Gastroesophageal sphincter (tissue), 4 donors: ENCODE results near the gene CNKSR1. TPM values are rescaled to one million over a fixed set of nuclear protein-coding genes. Genes with fewer than 3 reads are reported as not detected.

Experiments used
- ATAC-seq: fragments of 150-250 bp; one replicate; pipeline ENCODE4 v1.9.1; 2016; ENCODE audit warnings: mild to moderate bottlenecking, moderate library complexity
- H3K27ac ChIP-seq, 4 donors: fragments of 200-600 bp; sonication (generic) in 3 of 4; 1 replicate in 3 of 4; 2 replicates in 1 of 4; pipeline ENCODE4 v1.5.1; 2016 to 2019
- H3K27me3 ChIP-seq: fragments of 200-600 bp; sonication (generic); one replicate; pipeline ENCODE4 v1.5.1; 2019
- H3K36me3 ChIP-seq, 2 donors: fragments of 200-600 bp; sonication (generic); one replicate each; pipeline ENCODE4 v1.5.1; 2019; ENCODE audit warnings: control low read depth in 1 of 2
- H3K4me1 ChIP-seq, 3 donors: fragments of 200-600 bp; sonication (generic); 1 replicate in 2 of 3; 2 replicates in 1 of 3; pipeline ENCODE4 v1.5.1; 2016 to 2019; ENCODE audit warnings: control low read depth in 2 of 3
- H3K4me3 ChIP-seq, 2 donors: fragments of 200-600 bp; sonication (generic); one replicate each; pipeline ENCODE4 v1.5.1; 2019; ENCODE audit warnings: mild to moderate bottlenecking in 1 of 2, moderate library complexity in 1 of 2
- H3K9me3 ChIP-seq, 3 donors: fragments of 200-600 bp; sonication (generic); one replicate each; pipeline ENCODE4 v1.5.1; 2017 to 2019; ENCODE audit warnings: control low read depth in 2 of 3
- EP300 ChIP-seq: sonication (generic); formaldehyde crosslinking; IDR thresholded peaks from one replicate; pipeline ENCODE4 v1.6.1; 2017; ENCODE audit warnings: antibody characterized with exemption, mild to moderate bottlenecking
- POLR2A ChIP-seq, 2 donors: fragments of 450-650 bp; IDR thresholded peaks; one replicate each; pipeline ENCODE4 v1.6.1; 2017; ENCODE audit warnings: antibody characterized with exemption in 2 of 2, mild to moderate bottlenecking in 2 of 2, moderate library complexity in 1 of 2
- POLR2AphosphoS5 ChIP-seq: sonication (generic); formaldehyde crosslinking; IDR thresholded peaks from one replicate; pipeline ENCODE4 v1.6.1; 2017; ENCODE audit warnings: antibody characterized with exemption
- WGBS, 2 donors: methylation state at CpG; one replicate each; pipeline ENCODE4 v1.1.5; 2018; ENCODE audit warnings: low coverage in 1 of 2; 5-methylcytosine and 5-hydroxymethylcytosine counted together
- total RNA-seq, 4 donors: library from RNA; depleted of rRNA; stranded (reverse); fragments of >200 nt; gene quantifications; one replicate each; pipeline ENCODE4 v1.1.0, GENCODE V29; 2016
- TF ChIP-seq, protein P1 (sequence below), 4 experiments: fragments of 200-600 bp in 2 of 4; fragments of 450-650 bp in 2 of 4; sonication (generic) in 1 of 4; IDR thresholded peaks; one replicate each; pipeline ENCODE4 v1.5.1; 2017 to 2019; ENCODE audit warnings: antibody characterized with exemption in 4 of 4, mild to moderate bottlenecking in 2 of 4, moderate library complexity in 2 of 4

The CNKSR1 gene
- total RNA-seq, 4 donors from 2014 or later: 0.81 to 1.7 (median 1.1) TPM; not detected in 1

DNA sequence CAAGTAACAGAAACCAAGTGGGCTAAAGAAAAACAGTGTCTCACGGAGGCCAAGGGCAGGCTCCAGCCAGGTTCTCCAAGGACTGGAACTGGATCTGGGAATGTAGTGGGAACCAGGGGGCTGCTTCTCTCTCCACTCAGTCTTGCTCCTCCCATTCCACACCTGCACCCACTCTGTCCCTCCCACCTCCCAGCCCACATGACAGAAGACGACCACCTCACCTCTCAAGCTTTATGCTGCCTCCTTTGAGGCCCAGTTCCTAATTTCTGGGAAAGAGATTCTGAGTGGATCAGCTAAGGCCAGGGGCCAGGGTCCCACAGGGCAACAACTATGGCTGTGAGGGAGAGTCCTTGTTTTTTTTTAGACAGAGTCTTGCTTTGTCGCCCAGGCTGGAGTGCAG lies 38.0 kb downstream of the CNKSR1 start:
- Histone ChIP-seq H3K4me1 (no peaks in the 10 kb centered on the region), H3K36me3 (no peaks in the 10 kb centered on the region), H3K27ac (no peak overlapping the region), H3K27me3 (peaks cover 17% of the 10 kb centered on the region), H3K4me3 (no peak overlapping the region), H3K9me3 (no peaks in the 10 kb centered on the region)
- no peak for ATAC-seq
- TF ChIP-seq EP300 (no peak), POLR2A (IDR thresholded peaks at IDR 0.05) (no peak), POLR2AphosphoS5 (no peak)
- TF ChIP-seq, protein P1, sequence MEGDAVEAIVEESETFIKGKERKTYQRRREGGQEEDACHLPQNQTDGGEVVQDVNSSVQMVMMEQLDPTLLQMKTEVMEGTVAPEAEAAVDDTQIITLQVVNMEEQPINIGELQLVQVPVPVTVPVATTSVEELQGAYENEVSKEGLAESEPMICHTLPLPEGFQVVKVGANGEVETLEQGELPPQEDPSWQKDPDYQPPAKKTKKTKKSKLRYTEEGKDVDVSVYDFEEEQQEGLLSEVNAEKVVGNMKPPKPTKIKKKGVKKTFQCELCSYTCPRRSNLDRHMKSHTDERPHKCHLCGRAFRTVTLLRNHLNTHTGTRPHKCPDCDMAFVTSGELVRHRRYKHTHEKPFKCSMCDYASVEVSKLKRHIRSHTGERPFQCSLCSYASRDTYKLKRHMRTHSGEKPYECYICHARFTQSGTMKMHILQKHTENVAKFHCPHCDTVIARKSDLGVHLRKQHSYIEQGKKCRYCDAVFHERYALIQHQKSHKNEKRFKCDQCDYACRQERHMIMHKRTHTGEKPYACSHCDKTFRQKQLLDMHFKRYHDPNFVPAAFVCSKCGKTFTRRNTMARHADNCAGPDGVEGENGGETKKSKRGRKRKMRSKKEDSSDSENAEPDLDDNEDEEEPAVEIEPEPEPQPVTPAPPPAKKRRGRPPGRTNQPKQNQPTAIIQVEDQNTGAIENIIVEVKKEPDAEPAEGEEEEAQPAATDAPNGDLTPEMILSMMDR (IDR thresholded peaks at IDR 0.05): no peak
- 0% methylated on average over 1 of the region's 3 CpGs; no CpG with 5 or more reads in 1 of the 2 donors for WGBS, 2 donors

DNA sequence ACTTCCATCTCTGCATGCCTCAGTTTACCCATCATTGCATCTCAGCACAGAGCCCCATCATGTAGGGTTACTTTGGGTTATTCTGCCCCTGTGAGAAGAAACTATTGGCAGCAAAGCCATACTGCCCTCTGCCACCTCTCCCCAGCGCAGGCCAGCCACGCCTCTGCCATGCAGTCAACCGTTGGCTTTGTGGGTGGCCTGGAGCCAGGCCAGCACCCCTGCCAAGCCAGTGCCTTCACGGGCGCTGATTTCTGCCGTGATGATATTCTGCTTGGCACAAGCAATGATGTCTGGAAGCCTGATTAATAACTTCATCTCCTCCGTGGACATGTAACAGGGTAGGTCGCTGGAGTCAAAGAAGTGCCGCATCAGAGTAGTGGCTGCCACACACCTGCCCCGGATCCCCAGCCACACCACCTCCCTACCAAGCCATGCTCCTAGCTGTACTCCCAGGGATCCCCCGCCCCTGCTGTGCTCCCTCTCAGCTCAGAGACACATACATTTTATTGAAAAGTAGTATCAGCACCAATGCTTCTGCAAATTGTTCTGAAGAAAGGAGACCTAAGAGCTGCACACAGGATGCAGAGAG lies 41.7 kb downstream of the CNKSR1 start:
- H3K27ac ChIP-seq: no peak overlapping the region
- no peaks in the 10 kb centered on the region for H3K9me3 ChIP-seq
- TF ChIP-seq POLR2A (IDR thresholded peaks at IDR 0.05) (no peak), POLR2AphosphoS5 (no peak), EP300 (no peak)
- TF ChIP-seq, protein P1 (IDR thresholded peaks at IDR 0.05): no peak
- H3K4me1 ChIP-seq: no peaks in the 10 kb centered on the region
- no peak overlapping the region for H3K4me3 ChIP-seq
- peaks cover 31% of the 10 kb centered on the region for H3K27me3 ChIP-seq
- H3K36me3 ChIP-seq: no peaks in the 10 kb centered on the region
- WGBS, 2 donors: 72% methylated on average over 2 of the region's 11 CpGs; no CpG with 5 or more reads in 1 of the 2 donors
- ATAC-seq: no peak

DNA sequence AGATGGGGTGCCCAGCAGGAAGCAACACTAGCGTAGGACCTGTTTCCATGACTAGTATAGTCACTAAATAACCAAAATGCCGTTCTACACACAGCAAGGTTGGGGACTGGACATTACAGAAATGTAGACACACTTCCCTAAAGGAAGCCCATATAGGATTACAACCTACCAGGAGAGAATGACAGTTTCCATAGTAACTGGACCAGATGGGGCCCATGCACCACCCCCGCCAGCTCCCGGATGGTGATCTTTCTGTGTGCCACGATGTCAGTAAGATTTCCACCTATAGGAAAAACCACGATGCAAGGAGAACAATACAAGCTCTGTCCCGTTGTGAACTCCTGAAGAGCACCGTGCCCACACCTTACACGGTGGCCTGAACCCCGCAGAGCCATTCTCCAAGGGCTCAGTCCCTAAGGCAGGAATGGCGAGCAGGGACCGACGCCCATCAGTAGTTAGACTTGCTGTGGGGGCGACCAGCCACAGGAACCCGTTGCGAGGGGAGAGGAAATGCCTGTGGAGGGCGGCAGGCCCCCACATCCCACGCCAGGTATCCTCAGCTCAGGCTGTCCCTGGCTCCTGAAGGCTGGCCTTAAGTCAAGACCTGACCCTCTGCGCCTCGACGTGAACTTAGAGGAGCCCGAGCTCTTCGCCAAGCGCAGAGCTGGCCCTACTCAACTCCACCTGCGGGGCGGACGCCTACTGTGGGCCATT lies 43.1 kb downstream of the CNKSR1 start:
- ATAC-seq: no peak
- H3K36me3 ChIP-seq: no peaks in the 10 kb centered on the region
- no peak overlapping the region for H3K27ac ChIP-seq
- peaks cover 0 to 6% (median 4%) of the 10 kb centered on the region in 3 donors for H3K4me1 ChIP-seq
- no peak overlapping the region for H3K4me3 ChIP-seq
- H3K27me3 ChIP-seq: peaks cover 43% of the 10 kb centered on the region
- 40 to 83% methylated on average over 1 of the region's 27 CpGs for WGBS, 2 donors
- no peak for TF ChIP-seq POLR2A (IDR thresholded peaks at IDR 0.05)
- no peak for TF ChIP-seq POLR2AphosphoS5
- TF ChIP-seq, protein P1 (IDR thresholded peaks at IDR 0.05): no peak
- no peaks in the 10 kb centered on the region for H3K9me3 ChIP-seq

DNA sequence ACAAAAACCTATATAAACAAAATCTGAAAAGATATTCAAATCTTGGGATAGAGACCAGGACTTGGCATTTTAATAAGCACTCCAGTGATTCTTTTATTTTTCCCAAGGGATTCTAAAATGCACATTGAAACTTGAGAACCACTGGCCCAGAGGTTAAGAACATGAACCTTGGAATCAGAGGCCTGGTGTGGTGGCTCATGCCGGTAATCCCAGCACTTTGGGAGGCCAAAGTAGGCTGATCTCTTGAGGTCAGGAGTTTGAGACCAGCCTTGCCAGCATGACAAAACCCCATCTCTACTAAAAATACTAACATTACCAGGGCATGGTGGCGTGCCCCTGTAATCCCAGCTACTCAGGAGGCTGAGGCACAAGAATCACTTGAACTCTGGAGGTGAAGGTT lies 43.8 kb downstream of the CNKSR1 start:
- H3K4me3 ChIP-seq: no peak overlapping the region
- 73% methylated on average over 1 of the region's 2 CpGs; no CpG with 5 or more reads in 1 of the 2 donors for WGBS, 2 donors
- TF ChIP-seq, protein P1 (IDR thresholded peaks at IDR 0.05): no peak
- TF ChIP-seq POLR2A (IDR thresholded peaks at IDR 0.05): no peak
- no peak for TF ChIP-seq EP300
- no peak for TF ChIP-seq POLR2AphosphoS5
- H3K4me1 ChIP-seq: peaks cover 0 to 14% (median 8%) of the 10 kb centered on the region in 3 donors
- no peaks in the 10 kb centered on the region for H3K36me3 ChIP-seq
- ATAC-seq: no peak
- H3K9me3 ChIP-seq: no peaks in the 10 kb centered on the region
- no peak overlapping the region for H3K27ac ChIP-seq
- H3K27me3 ChIP-seq: peaks cover 51% of the 10 kb centered on the region

DNA sequence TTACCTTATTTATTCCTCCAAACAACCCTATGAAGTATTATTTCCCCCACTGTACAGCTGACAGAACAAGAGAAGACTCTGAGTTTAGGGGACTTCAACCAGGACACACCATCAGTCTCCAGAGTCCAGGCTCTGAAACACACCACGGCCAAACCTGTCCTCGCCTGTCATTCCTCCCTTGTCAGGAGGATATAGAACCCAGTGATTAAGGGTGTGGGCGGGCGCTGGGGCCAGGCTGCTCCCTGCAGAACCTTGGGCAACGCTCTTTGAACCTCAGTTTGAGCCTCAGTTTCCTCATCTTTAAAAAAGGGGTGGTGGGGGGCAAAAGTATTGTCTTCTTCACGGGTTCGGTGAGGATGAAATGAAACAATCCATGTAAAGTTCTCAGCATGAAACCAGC lies 47.3 kb downstream of the CNKSR1 start:
- peaks cover 65% of the 10 kb centered on the region for H3K27me3 ChIP-seq
- H3K4me3 ChIP-seq: peak overlapping the region in 1 of 2 donors; percentile 46
- H3K9me3 ChIP-seq: no peaks in the 10 kb centered on the region
- no peak for ATAC-seq
- H3K27ac ChIP-seq: no peak overlapping the region
- WGBS, 2 donors: 88 to 90% methylated on average over 2 to 4 of the region's 7 CpGs
- peaks cover 0 to 14% (median 8%) of the 10 kb centered on the region in 3 donors for H3K4me1 ChIP-seq
- TF ChIP-seq, protein P1 (IDR thresholded peaks at IDR 0.05): no peak
- TF ChIP-seq POLR2AphosphoS5 (no peak), POLR2A (IDR thresholded peaks at IDR 0.05) (no peak), EP300 (no peak)
- no peaks in the 10 kb centered on the region for H3K36me3 ChIP-seq
